RKO (cell line): ENCODE data around the gene ATG2B.

Experiments
- DNase-seq: peaks from one replicate; pipeline ENCODE4 v3.0.0-alpha.2; 2016; ENCODE audit warnings: low spot score

Gene ATG2B, protein sequence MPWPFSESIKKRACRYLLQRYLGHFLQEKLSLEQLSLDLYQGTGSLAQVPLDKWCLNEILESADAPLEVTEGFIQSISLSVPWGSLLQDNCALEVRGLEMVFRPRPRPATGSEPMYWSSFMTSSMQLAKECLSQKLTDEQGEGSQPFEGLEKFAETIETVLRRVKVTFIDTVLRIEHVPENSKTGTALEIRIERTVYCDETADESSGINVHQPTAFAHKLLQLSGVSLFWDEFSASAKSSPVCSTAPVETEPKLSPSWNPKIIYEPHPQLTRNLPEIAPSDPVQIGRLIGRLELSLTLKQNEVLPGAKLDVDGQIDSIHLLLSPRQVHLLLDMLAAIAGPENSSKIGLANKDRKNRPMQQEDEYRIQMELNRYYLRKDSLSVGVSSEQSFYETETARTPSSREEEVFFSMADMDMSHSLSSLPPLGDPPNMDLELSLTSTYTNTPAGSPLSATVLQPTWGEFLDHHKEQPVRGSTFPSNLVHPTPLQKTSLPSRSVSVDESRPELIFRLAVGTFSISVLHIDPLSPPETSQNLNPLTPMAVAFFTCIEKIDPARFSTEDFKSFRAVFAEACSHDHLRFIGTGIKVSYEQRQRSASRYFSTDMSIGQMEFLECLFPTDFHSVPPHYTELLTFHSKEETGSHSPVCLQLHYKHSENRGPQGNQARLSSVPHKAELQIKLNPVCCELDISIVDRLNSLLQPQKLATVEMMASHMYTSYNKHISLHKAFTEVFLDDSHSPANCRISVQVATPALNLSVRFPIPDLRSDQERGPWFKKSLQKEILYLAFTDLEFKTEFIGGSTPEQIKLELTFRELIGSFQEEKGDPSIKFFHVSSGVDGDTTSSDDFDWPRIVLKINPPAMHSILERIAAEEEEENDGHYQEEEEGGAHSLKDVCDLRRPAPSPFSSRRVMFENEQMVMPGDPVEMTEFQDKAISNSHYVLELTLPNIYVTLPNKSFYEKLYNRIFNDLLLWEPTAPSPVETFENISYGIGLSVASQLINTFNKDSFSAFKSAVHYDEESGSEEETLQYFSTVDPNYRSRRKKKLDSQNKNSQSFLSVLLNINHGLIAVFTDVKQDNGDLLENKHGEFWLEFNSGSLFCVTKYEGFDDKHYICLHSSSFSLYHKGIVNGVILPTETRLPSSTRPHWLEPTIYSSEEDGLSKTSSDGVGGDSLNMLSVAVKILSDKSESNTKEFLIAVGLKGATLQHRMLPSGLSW (N-terminal part only)

DNA sequence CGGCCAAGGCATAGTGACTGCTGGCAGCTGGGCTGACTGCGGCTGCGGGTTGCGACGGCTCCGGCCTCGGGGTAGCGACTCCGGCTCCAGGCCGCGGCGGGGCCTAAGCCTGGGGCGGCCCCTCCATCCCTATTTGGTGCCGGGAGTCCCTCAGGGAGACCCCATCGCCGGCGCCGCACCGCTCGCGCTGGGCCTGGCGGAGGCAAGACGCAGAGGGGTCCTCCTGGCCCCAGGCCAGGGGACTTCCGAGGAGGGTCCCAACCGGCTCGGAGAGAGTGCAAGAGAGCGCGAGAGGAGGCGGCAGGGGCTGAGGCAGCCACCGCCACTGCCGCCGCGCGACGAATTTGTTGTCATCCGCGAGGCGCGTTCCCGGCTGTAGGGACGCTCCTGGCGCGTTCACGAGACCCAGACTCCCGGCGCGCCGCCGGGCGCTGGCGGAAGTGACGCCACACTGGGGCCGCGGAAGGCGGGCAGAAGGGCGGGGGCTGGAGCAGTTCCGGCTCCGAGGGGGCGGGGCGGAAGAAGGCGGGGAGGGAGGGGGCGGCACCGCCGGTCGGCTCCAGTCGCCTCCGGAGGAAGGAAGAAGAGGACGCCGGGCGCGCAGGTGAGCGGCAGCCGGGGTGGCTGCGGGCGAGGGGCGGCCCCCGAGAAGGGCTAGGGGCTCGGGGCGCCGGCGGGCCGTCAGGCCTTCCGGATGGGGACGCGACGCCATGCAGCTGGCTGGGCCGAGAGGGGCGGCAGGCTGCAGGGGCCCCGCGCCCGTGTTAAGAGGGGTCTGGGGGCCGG is at the start of gene ATG2B, which contains the start of gene GSKIP:
TSS of gene ATG2B (minus strand) at position 377 of the 786 bp plus-strand sequence. CDS start at position 12, 365 bp downstream.
TSS of gene GSKIP (plus strand) at position 562 of the 786 bp plus-strand sequence. CDS start 18,722 bp downstream, outside the sequence.
- DNase-seq = peak; percentile 89

DNA sequence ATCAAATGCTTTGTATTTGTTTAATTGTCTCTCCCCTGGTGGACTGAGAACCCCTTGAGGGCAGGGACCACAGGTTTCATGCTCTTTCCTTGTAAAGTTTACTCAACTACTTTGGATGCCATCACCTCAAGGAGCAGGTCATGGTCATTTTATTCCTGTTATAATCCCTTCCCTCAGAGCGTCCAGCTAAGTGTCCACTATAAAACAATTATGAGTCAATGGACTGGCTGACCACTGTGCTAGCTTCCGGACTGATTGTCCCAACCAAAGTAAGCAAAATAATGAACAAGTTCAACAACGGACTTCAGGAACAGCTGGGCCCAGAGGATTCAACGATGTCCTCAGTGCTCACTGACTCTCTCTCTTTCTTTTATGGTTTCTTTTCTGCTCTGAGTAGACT is 47.0 kb upstream of the ATG2B start:
- no peak for DNase-seq

DNA sequence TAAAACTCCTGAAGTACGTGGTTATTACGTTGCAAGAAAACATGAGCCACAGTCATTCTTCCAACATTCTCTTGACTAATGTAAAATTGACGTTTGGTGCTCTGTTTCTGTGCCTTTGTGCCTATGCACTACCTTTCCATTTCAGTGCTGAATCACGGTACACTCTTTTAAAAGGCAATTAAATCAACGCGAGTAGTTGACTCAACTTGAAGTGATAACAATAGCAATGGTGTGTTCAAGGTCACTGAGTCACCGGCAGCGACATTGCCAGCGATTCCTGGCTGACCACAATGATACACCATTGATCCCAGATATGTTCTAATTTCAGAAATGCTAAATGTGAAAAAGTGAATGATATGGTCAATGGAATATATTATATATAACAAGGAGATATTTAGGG is 46.6 kb upstream of the ATG2B start:
- DNase-seq = peak; percentile 69

DNA sequence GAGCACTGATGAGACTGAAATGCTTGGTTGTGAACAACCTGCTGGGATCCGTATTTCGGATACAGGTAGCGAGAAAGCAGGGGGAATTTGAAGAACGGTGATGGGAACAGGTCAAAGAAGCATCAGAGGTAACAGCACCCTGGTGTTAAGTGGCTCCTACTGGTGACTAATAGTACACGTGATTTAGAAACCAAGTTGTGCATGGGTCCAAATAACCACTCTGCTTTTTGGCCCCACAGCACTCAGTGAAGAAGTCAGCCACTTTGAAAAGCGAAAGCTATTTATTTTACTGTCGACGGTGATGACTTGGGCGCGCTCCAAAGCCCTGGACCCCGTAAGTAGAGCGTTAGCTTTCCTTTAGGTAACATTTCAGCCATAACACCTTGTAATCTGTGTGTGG is 45.5 kb upstream of the ATG2B start:
- no peak for DNase-seq

DNA sequence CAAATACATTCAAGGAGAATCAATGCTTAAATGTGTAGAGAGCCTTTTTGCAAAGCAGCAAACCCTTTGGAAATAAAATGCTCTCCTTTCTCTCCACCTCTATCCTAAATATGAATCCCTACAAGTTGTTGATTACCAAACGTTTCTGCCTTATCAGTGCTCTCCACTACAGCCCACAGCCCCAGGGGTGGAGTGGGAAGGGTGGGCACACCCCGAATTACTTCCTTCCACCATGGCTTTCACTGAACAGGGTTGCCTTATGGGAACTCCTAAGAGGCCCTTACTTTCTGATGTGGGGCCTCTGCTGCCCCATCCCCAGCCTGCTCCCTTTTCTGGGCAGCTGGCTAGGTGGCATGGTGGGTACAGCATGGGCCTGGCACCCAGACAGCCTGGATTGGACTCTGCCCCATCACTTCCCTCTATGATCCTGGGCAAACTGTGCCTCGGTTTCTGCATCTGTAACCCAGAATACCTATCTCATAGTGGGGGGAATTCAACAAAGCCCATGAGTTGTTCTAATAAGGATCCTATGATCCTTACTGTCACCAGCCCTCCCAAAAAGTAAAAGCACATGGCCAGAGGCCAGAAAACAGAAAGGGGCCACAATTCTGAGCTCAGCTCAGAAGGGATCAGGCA is 44.9 kb upstream of the ATG2B start:
- DNase-seq = no peak

DNA sequence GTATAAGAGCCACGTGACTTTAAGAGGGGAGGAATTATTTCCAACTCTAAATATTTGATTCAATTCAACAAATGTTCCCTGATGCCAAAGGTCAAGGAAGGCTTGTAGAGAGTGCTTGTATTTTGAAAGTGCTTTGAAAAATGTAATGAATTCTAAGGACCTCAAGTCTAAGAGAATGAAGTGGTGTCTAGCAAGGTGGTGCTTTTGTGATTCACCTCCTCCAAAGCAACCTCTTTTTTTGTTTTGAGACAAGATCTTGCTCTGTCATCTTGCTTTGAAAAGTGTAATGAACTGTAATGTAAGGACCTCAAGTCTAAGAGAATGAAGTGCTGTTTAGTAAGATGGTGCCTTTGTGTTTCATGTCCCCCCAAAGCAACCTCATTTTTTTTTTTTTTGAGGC is 42.5 kb upstream of the ATG2B start:
- no peak for DNase-seq

DNA sequence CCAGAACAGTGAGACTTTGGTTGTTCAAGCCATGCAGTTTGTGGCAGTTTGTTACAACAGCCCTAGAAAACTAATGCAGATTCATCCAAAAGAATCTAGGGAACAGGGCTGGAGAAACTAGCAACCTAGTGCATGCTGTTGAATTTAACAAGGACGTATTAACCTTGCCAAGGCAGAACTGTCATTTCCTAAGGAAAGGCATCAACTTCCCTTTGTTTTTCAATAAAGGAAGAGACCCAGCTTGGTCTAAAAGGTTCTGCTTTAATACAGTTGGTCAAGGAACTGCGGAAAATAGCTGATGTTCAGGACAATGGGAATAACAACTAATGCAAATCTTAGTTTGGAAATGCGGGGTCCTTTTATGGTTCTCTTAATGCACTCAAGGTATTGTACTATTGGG is 40.3 kb upstream of the ATG2B start:
- no peak for DNase-seq

DNA sequence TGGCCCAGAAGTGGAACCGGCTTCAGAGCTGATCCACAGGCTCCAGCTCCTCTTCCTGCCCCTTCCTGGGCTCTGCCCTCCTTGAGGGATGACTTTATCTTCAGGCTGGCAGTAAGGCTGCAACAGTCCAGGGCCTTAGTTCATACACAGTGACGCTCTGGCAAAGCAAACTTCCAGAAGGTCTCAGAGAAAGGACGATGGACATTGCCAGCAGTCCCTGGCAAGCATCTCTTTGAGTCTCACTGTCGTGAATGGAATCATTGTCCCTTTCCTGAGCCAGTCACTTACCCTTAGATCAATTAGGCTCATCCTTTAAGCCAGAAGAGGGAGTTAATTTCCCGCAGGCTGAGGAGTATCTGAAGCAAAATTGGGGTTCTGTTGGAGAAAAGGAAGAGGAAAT is 37.4 kb upstream of the ATG2B start:
- DNase-seq = no peak

DNA sequence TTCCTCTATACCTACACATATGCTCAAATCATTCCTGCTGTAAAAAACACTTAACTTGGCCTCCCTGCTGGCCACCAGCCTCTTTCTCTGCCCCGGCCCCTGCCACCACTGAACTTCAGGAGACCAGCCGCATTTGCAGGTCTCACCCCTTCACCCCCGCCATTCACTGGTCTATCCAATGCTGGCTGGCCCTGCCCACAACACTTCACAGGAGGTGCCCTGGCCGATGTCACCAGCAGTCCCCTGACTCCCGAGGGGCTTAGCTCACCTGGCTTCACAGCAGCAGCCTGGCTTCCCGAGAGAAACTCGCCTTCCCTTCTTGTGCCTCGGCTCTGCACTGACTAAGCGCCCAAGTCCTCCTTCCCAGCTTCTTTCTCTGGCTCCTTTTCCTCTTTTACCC is 36.3 kb upstream of the ATG2B start:
- DNase-seq = no peak

DNA sequence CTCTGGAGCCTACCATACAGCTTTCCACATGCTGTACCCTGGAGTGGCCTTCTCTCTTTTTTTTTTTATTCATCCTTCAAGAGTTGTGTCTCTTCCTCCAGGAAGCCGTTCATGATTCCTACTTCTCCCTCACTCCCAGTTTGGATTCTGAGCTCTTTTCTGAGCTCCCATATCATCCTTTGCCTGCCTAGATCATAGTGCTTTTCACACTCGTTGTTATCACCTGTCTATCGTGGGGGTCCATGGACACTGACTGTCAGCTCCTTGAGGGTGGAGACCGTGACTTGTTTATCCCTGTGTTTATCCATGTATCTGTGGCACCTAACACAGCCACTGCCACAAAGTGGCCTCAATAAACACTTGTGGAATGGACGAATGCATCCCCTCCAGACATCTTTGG is 35.8 kb upstream of the ATG2B start:
- no peak for DNase-seq

DNA sequence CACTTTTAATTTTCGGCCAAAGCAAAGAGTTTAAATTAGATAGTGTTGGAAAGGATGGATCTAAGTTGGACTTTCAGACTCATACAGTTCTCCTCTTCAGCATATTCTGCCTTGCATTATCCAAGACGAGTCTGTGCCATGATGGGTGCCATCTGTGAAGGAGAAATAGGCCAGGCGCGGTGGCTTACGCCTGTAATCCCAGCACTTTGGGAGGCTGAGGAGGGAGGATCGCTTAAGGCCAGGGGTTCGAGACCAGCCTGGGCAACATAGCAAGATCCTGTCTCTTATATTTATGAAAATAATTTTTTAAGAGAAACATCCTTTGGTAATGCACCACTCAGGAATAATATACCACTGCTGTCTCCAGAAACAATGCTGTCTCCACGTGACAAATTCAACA is 35.3 kb upstream of the ATG2B start:
- DNase-seq = no peak

DNA sequence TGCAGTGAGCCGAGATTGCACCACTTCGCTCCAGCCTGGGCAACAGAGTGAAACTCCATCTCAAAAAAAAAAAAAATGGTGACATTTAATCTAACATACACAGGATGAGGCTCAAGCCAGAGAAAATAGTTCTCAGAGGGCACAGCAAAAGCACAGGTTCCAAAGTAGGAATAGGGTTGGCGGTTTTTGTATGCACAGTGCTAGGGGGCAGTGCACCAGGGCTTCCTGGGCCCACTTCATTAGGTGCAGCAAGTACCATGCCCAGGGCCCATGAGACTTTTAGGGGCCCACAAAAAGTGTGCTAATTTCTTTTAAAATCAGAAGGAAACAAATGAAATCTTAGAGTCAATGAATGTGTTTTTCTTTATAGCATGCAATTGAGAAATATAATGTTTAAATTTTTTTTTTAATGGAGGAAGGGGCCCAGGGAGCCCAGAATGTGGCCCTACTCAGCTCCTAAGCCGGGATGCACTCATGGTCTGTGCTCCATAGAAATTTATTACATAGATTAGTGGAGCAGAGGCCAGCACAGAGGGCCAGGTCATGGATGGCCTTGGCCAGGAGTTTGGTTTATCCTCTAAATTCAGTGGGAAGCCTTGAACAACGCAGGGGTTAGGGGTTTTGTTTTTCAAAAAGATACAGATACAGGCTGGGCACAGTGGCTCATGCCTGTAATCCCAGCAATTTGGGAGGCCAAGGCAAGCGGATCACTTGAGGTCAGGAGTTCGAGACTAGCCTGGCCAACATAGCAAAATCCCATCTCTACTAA is 31.1 kb upstream of the ATG2B start:
- no peak for DNase-seq

DNA sequence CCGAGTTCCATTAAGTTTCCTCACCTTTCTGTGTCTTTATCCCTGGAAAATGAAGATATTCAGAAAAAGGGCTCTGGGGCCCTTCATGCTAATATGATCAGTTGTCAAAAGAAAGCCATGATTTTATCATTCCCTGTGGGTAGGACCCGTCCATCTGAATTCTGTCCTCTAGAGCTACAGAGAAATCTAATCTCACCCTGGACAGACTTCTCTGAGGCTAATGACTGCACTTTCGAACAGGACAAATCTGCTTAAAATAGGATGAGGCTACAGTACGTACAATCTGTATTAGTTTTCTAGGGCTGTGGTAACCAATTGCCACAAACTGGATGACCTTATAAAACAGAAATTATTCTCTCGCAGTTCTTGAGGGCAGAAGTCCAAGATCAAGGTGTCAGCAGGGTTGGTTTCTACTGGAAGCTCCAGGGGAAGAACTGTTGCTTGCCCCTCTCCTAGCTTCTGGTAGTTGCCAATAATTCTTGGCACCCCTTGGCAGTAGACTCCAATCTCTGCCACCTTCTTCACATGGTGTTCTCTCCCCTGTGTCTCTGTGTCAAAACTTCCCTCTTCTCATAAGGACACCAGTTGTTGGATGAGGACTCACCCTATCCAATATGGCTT is 30.0 kb upstream of the ATG2B start:
- no peak for DNase-seq

DNA sequence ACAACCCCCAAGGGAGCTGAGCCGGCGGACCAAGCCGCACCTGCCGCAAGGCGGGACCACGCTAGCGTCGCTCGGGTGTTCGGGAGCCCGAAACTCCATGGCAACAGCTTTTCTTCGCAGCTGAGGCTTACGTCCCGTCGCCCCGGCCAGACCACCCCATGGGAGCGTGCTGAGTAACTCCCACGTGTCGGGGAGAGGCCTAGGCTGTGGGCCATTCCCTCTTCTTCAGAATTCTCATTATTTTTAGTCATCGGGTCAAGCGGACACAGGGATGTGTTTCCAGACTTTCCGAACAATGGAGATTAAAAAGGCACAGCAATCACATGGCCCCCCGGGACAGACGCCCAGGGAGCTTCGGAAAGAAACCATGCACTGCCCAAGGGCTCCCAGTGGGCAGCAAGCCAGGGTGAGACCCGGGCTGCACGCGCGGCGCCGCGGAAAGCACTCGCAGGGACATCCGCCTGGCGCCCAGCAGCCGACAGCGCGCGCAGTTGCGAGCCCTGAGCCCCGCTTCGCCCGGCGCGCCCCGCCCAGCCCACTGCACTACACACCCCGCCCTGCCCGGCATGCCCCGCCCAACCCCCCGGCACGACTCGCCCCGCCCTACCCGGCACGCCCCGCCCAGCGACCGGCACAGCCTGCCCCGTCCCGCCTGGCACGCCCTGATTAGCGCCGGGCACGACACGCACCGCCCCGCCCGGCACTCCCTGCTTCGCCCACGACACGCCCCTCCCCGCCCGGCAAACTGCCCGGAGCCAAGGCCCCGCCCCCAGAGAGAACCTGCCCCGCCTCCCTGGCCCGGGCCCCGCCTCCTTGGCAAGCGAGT is 28.4 kb upstream of the ATG2B start:
- DNase-seq = peak; percentile 92

DNA sequence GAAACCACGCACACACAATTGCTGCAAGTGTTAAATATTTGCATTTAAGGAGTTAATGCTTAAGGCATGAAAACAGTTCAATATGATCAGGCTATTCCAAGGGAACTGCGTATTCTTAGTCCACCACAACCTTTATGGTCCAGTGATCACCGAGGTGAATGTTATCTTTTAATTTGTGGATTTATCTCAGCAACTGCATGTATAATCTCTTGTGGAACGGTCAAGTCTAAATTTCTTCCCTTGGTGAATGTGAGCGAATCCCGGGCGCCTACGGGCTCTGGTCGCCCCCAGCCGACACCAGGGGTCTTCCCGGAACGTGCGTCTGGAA is 27.8 kb upstream of the ATG2B start:
- no peak for DNase-seq

DNA sequence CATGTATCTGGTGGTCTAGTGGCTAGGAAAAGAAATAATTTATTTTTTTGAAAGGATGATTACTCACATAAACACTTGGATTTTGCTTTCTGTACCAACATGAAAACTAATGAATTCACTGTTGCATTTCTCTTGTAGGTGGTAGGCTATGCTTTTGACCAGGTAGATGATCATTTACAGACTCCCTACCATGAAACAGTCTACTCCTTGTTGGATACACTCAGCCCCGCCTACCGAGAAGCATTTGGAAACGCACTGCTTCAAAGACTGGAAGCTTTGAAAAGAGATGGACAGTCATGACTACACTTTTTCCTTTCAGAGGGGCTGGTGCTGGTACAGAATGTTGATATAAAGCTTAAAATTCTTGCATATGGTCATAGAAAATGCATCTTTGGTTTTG is 22.2 kb upstream of the ATG2B start:
- no peak for DNase-seq

DNA sequence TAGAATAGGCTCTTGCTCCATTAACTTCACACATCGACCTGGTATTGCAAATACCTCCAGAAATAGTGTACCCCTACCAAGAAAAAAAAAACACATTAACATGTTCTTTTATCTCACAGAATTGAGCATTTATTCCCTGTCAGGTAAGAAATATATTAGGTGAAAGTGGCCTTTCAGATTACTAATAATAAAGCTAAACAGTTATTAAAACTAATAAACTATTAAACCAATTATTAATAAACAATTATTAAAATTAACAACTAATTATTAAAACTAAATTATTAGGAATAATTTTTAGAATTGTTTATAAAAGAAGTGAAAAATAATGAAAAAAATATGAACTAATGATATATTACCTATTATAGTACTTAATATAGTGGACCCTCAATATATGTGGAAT is 21.6 kb upstream of the ATG2B start:
- DNase-seq = no peak

DNA sequence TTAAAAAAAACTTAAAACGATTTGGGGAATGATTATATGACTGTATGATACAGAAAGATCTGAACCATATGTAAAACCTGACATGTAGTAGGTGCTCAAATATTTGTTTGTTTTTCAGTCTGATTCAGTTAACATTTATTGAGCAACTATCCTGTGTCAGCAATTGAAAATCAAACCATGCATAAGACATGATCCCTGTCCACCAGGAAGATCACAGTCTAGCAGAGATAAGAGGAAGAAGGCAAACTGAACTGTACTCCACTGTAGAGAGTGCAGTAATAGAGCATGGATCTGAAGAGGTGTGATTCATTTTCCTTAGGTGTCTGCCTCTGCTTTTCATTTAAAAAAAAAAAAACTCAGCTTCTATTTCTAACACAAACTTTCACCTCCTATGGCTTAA is 20.9 kb upstream of the ATG2B start:
- DNase-seq = no peak

DNA sequence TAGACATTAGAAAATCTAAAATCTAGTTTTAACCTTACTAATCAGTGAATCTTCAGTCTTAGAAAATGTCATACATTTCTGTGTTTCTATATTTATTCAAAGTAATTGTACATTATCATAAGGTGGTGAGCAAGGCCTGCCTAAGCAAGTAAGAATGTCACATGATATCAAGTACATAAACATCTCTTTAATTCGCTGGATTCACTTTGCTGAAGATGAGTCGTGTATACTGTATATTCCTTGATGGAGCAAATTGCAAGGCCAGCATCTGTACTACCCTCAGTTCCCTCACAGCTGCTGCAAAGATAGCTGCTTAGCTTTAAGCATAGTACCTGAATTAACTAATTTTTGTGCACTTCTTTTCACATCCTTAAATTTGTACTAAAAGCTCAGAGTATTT is 20.3 kb upstream of the ATG2B start:
- DNase-seq = no peak
